HG03064 (cell line): ENCODE results near the gene ERVFRD-1.

Experiments
- ATAC-seq: cut with Tn5 transposase; IDR thresholded peaks from one replicate; pipeline ENCODE4 v1.9.1; 2021; ENCODE audit warnings: low read depth; ENCODE audit not compliant: unreplicated experiment

The ERVFRD-1 gene

DNA sequence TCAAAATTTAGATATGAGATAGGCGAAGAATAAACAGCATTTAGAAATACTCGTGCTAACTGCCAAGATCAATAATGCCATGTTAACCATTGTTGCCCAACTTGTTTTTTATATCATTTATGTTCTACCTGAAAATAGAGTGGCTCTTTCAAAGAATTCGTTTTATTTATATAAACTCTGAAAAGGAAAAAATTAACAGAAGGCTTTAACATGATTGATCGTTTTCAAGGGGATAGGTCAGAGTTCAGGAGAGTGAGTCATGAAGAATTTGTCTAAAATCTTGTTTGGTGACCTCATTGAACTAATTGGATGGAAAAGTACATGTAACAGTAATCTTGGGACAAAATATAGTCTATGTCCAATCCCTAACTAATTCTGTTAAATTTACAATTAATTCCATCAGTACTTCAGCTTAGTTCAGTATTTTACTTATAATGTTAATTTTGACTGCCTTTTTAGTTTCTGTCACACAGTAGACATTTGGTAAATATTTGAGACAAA, 56.3 kb downstream of the ERVFRD-1 start:
- ATAC-seq: no peak

DNA sequence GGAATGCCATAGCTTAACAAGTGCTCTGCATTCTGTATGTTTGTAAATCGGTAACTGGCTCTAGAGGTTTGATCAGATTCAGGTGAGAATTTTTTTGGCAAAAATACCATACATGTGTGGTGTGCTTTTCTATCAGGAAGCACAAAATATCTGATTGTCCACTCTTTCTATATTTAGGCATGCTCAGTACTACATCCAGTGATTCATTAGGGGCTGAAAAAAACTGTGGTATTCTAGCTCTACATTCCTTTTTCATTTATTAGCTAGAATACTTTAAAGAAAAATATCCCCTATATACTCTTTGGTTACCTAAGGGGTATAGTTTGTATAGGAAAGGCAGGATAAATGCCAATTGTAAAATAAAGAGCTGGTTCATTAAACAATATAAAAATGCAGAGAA, 56.8 kb downstream of the ERVFRD-1 start:
- no peak for ATAC-seq

DNA sequence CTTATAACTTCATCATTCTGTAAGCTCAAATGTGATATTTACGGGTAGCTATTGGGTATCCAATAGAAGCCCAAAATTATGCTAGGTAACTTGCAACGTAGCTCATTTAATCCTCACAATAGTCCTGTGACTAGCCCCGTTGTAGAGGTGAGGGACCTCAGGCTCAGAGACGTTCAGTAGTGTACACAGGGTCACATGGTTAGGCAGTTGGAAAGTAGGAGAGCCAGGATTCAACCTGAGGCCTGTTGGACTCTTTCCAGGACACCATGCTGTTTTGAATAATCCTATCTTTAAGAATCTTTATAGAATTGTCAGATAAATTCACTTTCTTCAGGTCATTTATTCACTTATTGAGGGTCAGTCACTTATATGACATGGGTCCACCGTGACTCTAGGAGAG, 58.2 kb downstream of the ERVFRD-1 start:
- no peak for ATAC-seq
